ENCODE results near the gene SNX13.

SNX13 gene

GRCh38 chr7:17898111-17898510, 42.2 kb downstream of the SNX13 start:
- no peak overlapping the region for H3K4me3 ChIP-seq (ENCODE audit: low read depth in 1 of 2, low read length in 2 of 2)
- H3K9ac ChIP-seq (ENCODE audit: low read depth in 1 of 2, low read length in 2 of 2): no peak overlapping the region
- H3K4me1 ChIP-seq (ENCODE audit: control insufficient read depth in 1 of 2, insufficient read depth in 2 of 2, low read length in 2 of 2): no peaks in the 10 kb centered on the region
- no peak overlapping the region for H3K27ac ChIP-seq (ENCODE audit: low read depth, low read length)
- H3K9me3 ChIP-seq (ENCODE audit: control insufficient read depth in 1 of 2, low read length in 2 of 2): no peaks in the 10 kb centered on the region
- no peaks in the 10 kb centered on the region for H3K27me3 ChIP-seq (ENCODE audit: control insufficient read depth in 1 of 2, insufficient read depth in 2 of 2, low read length in 2 of 2)
- peaks cover 4% of the 10 kb centered on the region in 2 donors for H3K36me3 ChIP-seq (ENCODE audit: control insufficient read depth in 1 of 2, insufficient read depth in 2 of 2, low read length in 2 of 2)

GRCh38 chr7:17887286-17887685, 53.0 kb downstream of the SNX13 start:
- peaks cover 5 to 25% of the 10 kb centered on the region in 2 donors for H3K36me3 ChIP-seq (ENCODE audit: control insufficient read depth in 1 of 2, insufficient read depth in 2 of 2, low read length in 2 of 2)

DNA sequence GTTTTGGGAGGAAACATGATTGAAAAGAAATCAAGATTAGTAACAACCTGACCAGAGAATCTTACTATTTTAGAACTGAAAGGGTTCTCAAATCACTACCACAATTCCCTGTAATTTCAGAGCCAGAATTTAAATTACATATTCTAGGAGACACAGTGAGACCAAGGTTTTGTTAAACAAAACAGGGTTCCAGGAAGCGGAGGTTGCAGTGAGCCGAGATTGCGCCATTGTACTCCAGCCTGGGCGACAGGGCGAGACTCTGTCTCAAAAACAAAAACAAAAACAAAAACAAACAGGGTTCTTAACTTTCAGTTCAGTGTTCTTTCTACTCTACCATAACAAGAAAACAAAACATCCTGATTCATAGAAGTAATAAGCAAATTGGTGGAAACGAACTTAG, 57.6 kb downstream of the SNX13 start:
- Histone ChIP-seq H3K9me3 (ENCODE audit: control insufficient read depth in 1 of 2, low read length in 2 of 2) (no peaks in the 10 kb centered on the region), H3K27ac (ENCODE audit: low read depth, low read length) (no peak overlapping the region), H3K4me1 (ENCODE audit: control insufficient read depth in 1 of 2, insufficient read depth in 2 of 2, low read length in 2 of 2) (no peaks in the 10 kb centered on the region), H3K9ac (ENCODE audit: low read depth in 1 of 2, low read length in 2 of 2) (no peak overlapping the region), H3K4me3 (ENCODE audit: low read depth in 1 of 2, low read length in 2 of 2) (no peak overlapping the region), H3K27me3 (ENCODE audit: control insufficient read depth in 1 of 2, insufficient read depth in 2 of 2, low read length in 2 of 2) (no peaks in the 10 kb centered on the region), H3K36me3 (ENCODE audit: control insufficient read depth in 1 of 2, insufficient read depth in 2 of 2, low read length in 2 of 2) (peaks cover 0 to 26% of the 10 kb centered on the region in 2 donors)

More at GRCh38 chr7:17887286-17887685, 53.0 kb downstream of the SNX13 start:
- Histone ChIP-seq H3K27ac (ENCODE audit: low read depth, low read length) (no peak overlapping the region), H3K9ac (ENCODE audit: low read depth in 1 of 2, low read length in 2 of 2) (no peak overlapping the region), H3K27me3 (ENCODE audit: control insufficient read depth in 1 of 2, insufficient read depth in 2 of 2, low read length in 2 of 2) (no peaks in the 10 kb centered on the region), H3K4me1 (ENCODE audit: control insufficient read depth in 1 of 2, insufficient read depth in 2 of 2, low read length in 2 of 2) (no peaks in the 10 kb centered on the region), H3K9me3 (ENCODE audit: control insufficient read depth in 1 of 2, low read length in 2 of 2) (no peaks in the 10 kb centered on the region), H3K4me3 (ENCODE audit: low read depth in 1 of 2, low read length in 2 of 2) (no peak overlapping the region)

GRCh38 chr7:17879075-17879661, 61.1 kb downstream of the SNX13 start:
- Histone ChIP-seq H3K27me3 (ENCODE audit: control insufficient read depth in 1 of 2, insufficient read depth in 2 of 2, low read length in 2 of 2) (no peaks in the 10 kb centered on the region), H3K4me3 (ENCODE audit: low read depth in 1 of 2, low read length in 2 of 2) (no peak overlapping the region)

DNA sequence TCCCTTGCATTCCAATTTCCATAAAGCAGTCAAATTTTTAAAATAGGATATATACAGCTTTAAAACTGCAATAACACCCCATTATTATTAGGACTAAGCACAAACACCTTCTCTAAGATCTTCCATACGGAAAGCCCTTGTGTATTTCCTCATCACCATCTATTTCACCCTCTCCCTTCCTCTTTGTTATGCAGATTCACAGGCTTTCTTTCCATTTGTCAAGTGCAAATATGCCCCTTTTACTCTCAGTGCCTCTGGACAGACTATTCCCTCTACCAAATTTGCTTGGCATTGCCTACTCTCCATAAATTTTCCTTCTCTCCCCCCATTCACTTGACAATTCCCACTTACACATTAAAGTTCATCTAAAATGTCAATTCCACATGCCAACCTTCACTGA, 61.7 kb downstream of the SNX13 start:
- no peak overlapping the region for H3K27ac ChIP-seq (ENCODE audit: low read depth, low read length)
- no peaks in the 10 kb centered on the region for H3K27me3 ChIP-seq (ENCODE audit: control insufficient read depth in 1 of 2, insufficient read depth in 2 of 2, low read length in 2 of 2)
- H3K4me1 ChIP-seq (ENCODE audit: control insufficient read depth in 1 of 2, insufficient read depth in 2 of 2, low read length in 2 of 2): no peaks in the 10 kb centered on the region
- H3K4me3 ChIP-seq (ENCODE audit: low read depth in 1 of 2, low read length in 2 of 2): no peak overlapping the region
- no peak overlapping the region for H3K9ac ChIP-seq (ENCODE audit: low read depth in 1 of 2, low read length in 2 of 2)
- no peaks in the 10 kb centered on the region for H3K9me3 ChIP-seq (ENCODE audit: control insufficient read depth in 1 of 2, low read length in 2 of 2)
- peaks cover 0 to 28% of the 10 kb centered on the region in 2 donors for H3K36me3 ChIP-seq (ENCODE audit: control insufficient read depth in 1 of 2, insufficient read depth in 2 of 2, low read length in 2 of 2)

More at GRCh38 chr7:17879075-17879661, 61.1 kb downstream of the SNX13 start:
- Histone ChIP-seq H3K36me3 (ENCODE audit: control insufficient read depth in 1 of 2, insufficient read depth in 2 of 2, low read length in 2 of 2) (peaks cover 0 to 28% of the 10 kb centered on the region in 2 donors), H3K27ac (ENCODE audit: low read depth, low read length) (no peak overlapping the region), H3K4me1 (ENCODE audit: control insufficient read depth in 1 of 2, insufficient read depth in 2 of 2, low read length in 2 of 2) (no peaks in the 10 kb centered on the region), H3K9me3 (ENCODE audit: control insufficient read depth in 1 of 2, low read length in 2 of 2) (no peaks in the 10 kb centered on the region), H3K9ac (ENCODE audit: low read depth in 1 of 2, low read length in 2 of 2) (no peak overlapping the region)

GRCh38 chr7:17871815-17872533, 68.3 kb downstream of the SNX13 start:
- Histone ChIP-seq H3K4me1 (ENCODE audit: control insufficient read depth in 1 of 2, insufficient read depth in 2 of 2, low read length in 2 of 2) (no peaks in the 10 kb centered on the region), H3K9me3 (ENCODE audit: control insufficient read depth in 1 of 2, low read length in 2 of 2) (no peaks in the 10 kb centered on the region), H3K4me3 (ENCODE audit: low read depth in 1 of 2, low read length in 2 of 2) (no peak overlapping the region), H3K27ac (ENCODE audit: low read depth, low read length) (no peak overlapping the region), H3K36me3 (ENCODE audit: control insufficient read depth in 1 of 2, insufficient read depth in 2 of 2, low read length in 2 of 2) (peaks cover 10 to 36% of the 10 kb centered on the region in 2 donors), H3K9ac (ENCODE audit: low read depth in 1 of 2, low read length in 2 of 2) (no peak overlapping the region), H3K27me3 (ENCODE audit: control insufficient read depth in 1 of 2, insufficient read depth in 2 of 2, low read length in 2 of 2) (no peaks in the 10 kb centered on the region)

DNA sequence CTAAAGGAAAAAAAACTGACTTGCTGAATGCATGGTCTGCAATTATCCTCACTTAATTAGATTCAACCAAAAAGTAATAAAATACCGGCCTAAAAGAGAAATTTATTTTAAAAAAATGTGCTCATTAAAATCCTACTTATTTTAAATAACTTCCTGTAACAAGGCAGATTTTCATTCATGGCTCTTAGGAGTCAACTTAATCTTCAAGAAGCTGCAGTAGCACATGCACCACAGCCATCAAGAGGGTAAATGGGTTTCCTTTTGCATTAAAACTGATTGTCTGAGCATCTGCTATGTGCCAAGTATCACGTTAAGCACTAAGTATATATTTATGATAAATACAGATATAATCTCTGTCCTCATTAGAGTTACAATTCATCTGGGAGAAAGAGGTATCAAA, 69.9 kb downstream of the SNX13 start:
- no peaks in the 10 kb centered on the region for H3K27me3 ChIP-seq (ENCODE audit: control insufficient read depth in 1 of 2, insufficient read depth in 2 of 2, low read length in 2 of 2)
- H3K9ac ChIP-seq (ENCODE audit: low read depth in 1 of 2, low read length in 2 of 2): no peak overlapping the region
- peaks cover 0 to 8% of the 10 kb centered on the region in 2 donors for H3K9me3 ChIP-seq (ENCODE audit: control insufficient read depth in 1 of 2, low read length in 2 of 2)
- H3K4me1 ChIP-seq (ENCODE audit: control insufficient read depth in 1 of 2, insufficient read depth in 2 of 2, low read length in 2 of 2): no peaks in the 10 kb centered on the region
- H3K27ac ChIP-seq (ENCODE audit: low read depth, low read length): no peak overlapping the region
- no peak overlapping the region for H3K4me3 ChIP-seq (ENCODE audit: low read depth in 1 of 2, low read length in 2 of 2)
- peaks cover 16 to 39% of the 10 kb centered on the region in 2 donors for H3K36me3 ChIP-seq (ENCODE audit: control insufficient read depth in 1 of 2, insufficient read depth in 2 of 2, low read length in 2 of 2)

GRCh38 chr7:17863809-17864143, 76.5 kb downstream of the SNX13 start:
- H3K9me3 ChIP-seq (ENCODE audit: control insufficient read depth in 1 of 2, low read length in 2 of 2): peaks cover 0 to 8% of the 10 kb centered on the region in 2 donors
- H3K4me3 ChIP-seq (ENCODE audit: low read depth in 1 of 2, low read length in 2 of 2): no peak overlapping the region
- no peaks in the 10 kb centered on the region for H3K27me3 ChIP-seq (ENCODE audit: control insufficient read depth in 1 of 2, insufficient read depth in 2 of 2, low read length in 2 of 2)
- H3K4me1 ChIP-seq (ENCODE audit: control insufficient read depth in 1 of 2, insufficient read depth in 2 of 2, low read length in 2 of 2): no peaks in the 10 kb centered on the region
- no peak overlapping the region for H3K27ac ChIP-seq (ENCODE audit: low read depth, low read length)
- H3K36me3 ChIP-seq (ENCODE audit: control insufficient read depth in 1 of 2, insufficient read depth in 2 of 2, low read length in 2 of 2): peaks cover 21 to 42% of the 10 kb centered on the region in 2 donors
- H3K9ac ChIP-seq (ENCODE audit: low read depth in 1 of 2, low read length in 2 of 2): no peak overlapping the region

- Histone ChIP-seq H3K4me1 (ENCODE audit: control insufficient read depth in 1 of 2, insufficient read depth in 2 of 2, low read length in 2 of 2) (no peaks in the 10 kb centered on the region), H3K9me3 (ENCODE audit: control insufficient read depth in 1 of 2, low read length in 2 of 2) (peaks cover 0 to 8% of the 10 kb centered on the region in 2 donors), H3K27me3 (ENCODE audit: control insufficient read depth in 1 of 2, insufficient read depth in 2 of 2, low read length in 2 of 2) (no peaks in the 10 kb centered on the region), H3K36me3 (ENCODE audit: control insufficient read depth in 1 of 2, insufficient read depth in 2 of 2, low read length in 2 of 2) (peaks cover 21 to 39% of the 10 kb centered on the region in 2 donors), H3K9ac (ENCODE audit: low read depth in 1 of 2, low read length in 2 of 2) (no peak overlapping the region), H3K4me3 (ENCODE audit: low read depth in 1 of 2, low read length in 2 of 2) (no peak overlapping the region), H3K27ac (ENCODE audit: low read depth, low read length) (no peak overlapping the region)
Observed at GRCh38 chr7:17863095-17863808, 77.0 kb downstream of the SNX13 start.

DNA sequence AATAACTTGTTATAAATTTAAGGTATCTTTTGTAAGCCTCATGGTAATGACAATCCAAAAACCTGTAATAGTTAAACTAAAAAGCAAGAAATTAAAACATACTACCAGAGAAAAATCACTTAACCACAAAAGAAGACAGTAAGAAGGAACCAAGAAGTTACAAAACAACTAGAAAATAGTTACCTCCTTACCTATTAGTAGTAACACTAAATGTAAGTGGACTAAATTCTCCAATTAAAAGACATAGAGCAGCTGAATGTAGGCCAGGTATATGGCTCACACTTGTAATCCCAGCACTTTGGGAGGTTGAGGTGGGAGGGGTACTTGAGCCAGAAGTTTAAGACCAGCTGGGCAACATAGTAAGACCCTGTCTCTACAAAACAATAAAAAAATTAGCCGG, 84.0 kb downstream of the SNX13 start:
- Histone ChIP-seq H3K9ac (ENCODE audit: low read depth in 1 of 2, low read length in 2 of 2) (no peak overlapping the region), H3K4me3 (ENCODE audit: low read depth in 1 of 2, low read length in 2 of 2) (no peak overlapping the region), H3K9me3 (ENCODE audit: control insufficient read depth in 1 of 2, low read length in 2 of 2) (peaks cover 0 to 9% of the 10 kb centered on the region in 2 donors), H3K27ac (ENCODE audit: low read depth, low read length) (no peak overlapping the region), H3K4me1 (ENCODE audit: control insufficient read depth in 1 of 2, insufficient read depth in 2 of 2, low read length in 2 of 2) (no peaks in the 10 kb centered on the region), H3K27me3 (ENCODE audit: control insufficient read depth in 1 of 2, insufficient read depth in 2 of 2, low read length in 2 of 2) (no peaks in the 10 kb centered on the region), H3K36me3 (ENCODE audit: control insufficient read depth in 1 of 2, insufficient read depth in 2 of 2, low read length in 2 of 2) (peaks cover 3 to 10% of the 10 kb centered on the region in 2 donors)
